Activated T-cell treated with anti-CD3 and anti-CD28 coated beads, Interleukin-2, amount 50 U/mL, for 48 hours (primary cell): ENCODE results near the gene NOC3L.
A peak's percentile ranks its signal among the peaks of the same experiment; 100 is the strongest.
"Not testable (repeated sequence)": the region's sequence is repeated elsewhere in the genome, so short reads cannot be mapped to it uniquely, and the experiment has no call there.

Experiments
- DNase-seq, 2 experiments: peaks; one replicate each; pipeline ENCODE4 v3.0.0-alpha.2; 2020

NOC3L gene

GRCh38 chr10:94361171-94361794 lies 1.5 kb downstream of the NOC3L start:
- DNase-seq, result no peak

- DNase-seq, result no peak
Measured at GRCh38 chr10:94358480-94358879, 4.3 kb downstream of the NOC3L start.

GRCh38 chr10:94357193-94357592 lies 5.5 kb downstream of the NOC3L start:
- DNase-seq, result no peak

GRCh38 chr10:94355841-94356240 lies 6.9 kb downstream of the NOC3L start:
- no peak for DNase-seq

- DNase-seq, result no peak
Measured at GRCh38 chr10:94353336-94353735, 9.4 kb downstream of the NOC3L start.

- DNase-seq, result no peak
Measured at GRCh38 chr10:94351089-94351488, 11.7 kb downstream of the NOC3L start.

GRCh38 chr10:94350500-94350899 lies 12.2 kb downstream of the NOC3L start:
- not testable (repeated sequence) for DNase-seq

GRCh38 chr10:94349327-94349726 lies 13.4 kb downstream of the NOC3L start:
- no peak for DNase-seq

- DNase-seq, result no peak
Measured at GRCh38 chr10:94344522-94345122, 18.1 kb downstream of the NOC3L start.

- DNase-seq, result no peak
Measured at GRCh38 chr10:94343151-94343550, 19.6 kb downstream of the NOC3L start.

- no peak for DNase-seq
Measured at GRCh38 chr10:94334857-94335256, 27.9 kb downstream of the NOC3L start.

- no peak for DNase-seq
Measured at GRCh38 chr10:94333051-94333450, 29.7 kb downstream of the NOC3L start.

GRCh38 chr10:94328613-94329012 lies 34.1 kb downstream of the NOC3L start:
- no peak for DNase-seq

- no peak for DNase-seq
Measured at GRCh38 chr10:94327649-94328048, 35.1 kb downstream of the NOC3L start.

- no peak for DNase-seq
Measured at GRCh38 chr10:94324609-94325233, 38.0 kb downstream of the NOC3L start.

- peak; percentile 70 for DNase-seq
Measured at GRCh38 chr10:94320285-94320914, 42.3 kb downstream of the NOC3L start.

GRCh38 chr10:94316560-94316959 lies 46.2 kb downstream of the NOC3L start:
- DNase-seq, result no peak

GRCh38 chr10:94315975-94316464 lies 46.7 kb downstream of the NOC3L start:
- DNase-seq, result no peak

- DNase-seq, result no peak
Measured at GRCh38 chr10:94315024-94315451, 47.7 kb downstream of the NOC3L start.

- DNase-seq, result no peak
Measured at GRCh38 chr10:94310369-94310768, 52.4 kb downstream of the NOC3L start.

- no peak for DNase-seq
Measured at GRCh38 chr10:94308866-94309265, 53.9 kb downstream of the NOC3L start.

- DNase-seq, result no peak
Measured at GRCh38 chr10:94307046-94307615, 55.6 kb downstream of the NOC3L start.

GRCh38 chr10:94303929-94304328 lies 58.8 kb downstream of the NOC3L start:
- DNase-seq, result no peak
